Stromal cell of bone marrow (primary cell): ENCODE data around the gene IL2.

Experiments used
- DNase-seq: peaks from one replicate; pipeline ENCODE4 v3.0.0-alpha.2; 2012; ENCODE audit warnings: low read depth

Gene IL2

DNA sequence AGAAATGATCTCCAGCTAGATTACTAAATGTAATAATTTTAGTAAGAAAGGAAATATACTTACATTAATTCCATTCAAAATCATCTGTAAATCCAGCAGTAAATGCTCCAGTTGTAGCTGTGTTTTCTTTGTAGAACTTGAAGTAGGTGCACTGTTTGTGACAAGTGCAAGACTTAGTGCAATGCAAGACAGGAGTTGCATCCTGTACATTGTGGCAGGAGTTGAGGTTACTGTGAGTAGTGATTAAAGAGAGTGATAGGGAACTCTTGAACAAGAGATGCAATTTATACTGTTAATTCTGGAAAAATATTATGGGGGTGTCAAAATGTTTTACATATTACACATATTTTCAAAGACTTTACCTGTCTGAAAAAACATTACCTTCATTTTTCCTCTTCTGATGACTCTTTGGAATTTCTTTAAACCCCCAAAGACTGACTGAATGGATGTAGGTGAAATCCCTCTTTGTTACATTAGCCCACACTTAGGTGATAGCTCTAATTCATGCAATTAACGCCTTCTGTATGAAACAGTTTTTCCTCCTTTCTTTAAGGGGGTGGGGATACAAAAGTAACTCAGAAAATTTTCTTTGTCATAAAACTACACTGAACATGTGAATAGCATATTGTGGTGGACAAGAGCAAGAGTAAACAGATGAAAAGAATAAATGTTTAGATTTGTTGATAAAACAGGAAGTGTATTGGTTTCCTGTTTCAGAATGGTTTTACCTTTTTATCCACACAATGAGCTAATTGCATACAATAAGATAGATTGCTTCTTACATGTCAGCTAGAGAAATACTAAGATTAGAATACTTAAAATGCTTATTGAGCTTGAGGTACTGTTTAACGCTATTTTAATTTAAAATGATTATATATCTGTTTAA, at the start of gene IL2:
IL2 (minus strand) TSS at position 495 of the 886 bp plus-strand sequence; CDS start at position 210, 285 bp downstream.
- no peak for DNase-seq

DNA sequence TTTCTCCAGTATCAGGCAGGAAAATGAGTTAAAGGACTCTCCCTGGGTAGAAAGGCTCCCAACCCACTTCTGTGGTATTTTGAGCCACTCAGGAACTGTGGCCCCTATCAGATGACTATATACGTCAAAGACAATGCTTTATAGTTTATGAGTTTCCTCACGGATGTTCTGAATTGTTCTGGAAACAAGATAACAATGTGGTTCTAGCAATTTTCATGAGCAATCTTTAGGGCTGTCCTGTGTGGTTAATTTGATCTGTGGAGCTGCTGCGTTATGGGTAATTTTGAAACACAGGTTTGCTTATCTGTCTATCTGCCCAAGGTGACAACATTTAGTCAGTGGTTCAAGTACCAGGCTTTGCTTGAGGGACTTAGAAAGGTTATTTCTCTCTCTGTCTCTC, 46.7 kb upstream of the IL2 start:
- no peak for DNase-seq

DNA sequence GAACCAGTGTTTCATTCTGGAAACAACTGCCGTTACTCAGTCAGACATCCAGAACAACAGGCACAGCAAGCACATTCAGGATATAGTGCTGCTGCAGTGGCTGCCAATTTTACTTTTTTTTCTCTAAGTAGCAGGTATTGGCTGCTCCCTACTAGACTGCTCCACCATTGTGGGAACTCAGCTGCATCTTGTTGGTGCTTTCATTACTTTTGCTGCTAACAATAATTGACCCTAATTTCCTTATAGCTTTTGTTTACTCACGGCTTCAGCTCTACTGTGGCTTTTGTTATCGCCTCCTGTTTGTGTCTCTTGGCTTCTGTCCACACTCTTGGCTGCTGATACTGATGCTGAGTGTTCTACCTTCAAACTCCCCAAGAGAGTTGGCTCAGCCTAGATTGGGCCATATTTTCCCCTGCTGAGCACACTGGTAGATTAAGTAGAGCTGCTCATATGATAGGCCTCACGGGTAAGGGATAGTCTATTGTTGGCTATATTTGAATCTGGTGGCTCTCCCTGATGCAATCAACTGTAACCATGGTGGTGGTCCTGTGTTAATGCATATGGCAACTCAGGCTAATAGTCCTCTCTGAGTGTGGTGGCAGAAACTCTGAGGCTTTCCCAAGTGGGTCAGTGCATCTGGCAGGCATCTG, 44.5 kb upstream of the IL2 start:
- DNase-seq = no peak

DNA sequence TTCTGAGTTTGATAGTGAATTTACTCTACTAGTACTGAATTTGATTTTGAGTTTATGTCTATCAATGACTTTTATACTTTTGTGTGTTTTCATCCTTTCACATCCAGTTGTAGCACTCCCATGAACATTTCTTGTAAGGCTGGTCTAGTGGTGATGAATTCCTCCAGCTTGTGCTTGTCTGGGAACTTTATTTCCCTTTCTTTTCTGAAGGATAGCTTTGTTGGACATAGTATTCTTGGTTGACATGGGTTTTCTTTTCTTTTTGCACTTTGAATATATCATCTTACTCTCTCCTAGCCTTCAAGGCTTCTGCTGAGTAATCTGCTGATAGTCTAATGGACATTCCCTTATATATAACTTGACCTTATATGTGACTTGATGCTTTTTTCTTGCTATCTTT, 32.5 kb upstream of the IL2 start:
- DNase-seq = no peak

DNA sequence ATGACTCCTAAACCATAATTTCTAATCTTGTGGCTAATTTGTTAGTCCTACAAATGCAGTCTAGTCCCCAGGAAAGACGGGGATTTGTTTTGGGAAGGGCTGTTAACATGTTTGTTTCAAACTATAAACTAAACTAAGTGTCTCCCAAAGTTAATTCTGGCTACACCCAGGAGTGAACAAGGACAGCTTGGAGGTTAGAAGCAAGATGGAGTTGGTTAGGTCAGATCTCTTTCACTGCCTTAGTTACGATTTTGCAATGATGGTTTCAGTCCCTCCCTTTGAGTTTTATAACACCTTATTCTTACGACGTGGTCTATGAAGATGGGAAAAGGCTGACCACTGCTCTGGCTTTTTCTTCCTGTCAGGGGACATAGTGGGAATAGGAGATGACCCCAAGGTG, 27.0 kb upstream of the IL2 start:
- DNase-seq = no peak

DNA sequence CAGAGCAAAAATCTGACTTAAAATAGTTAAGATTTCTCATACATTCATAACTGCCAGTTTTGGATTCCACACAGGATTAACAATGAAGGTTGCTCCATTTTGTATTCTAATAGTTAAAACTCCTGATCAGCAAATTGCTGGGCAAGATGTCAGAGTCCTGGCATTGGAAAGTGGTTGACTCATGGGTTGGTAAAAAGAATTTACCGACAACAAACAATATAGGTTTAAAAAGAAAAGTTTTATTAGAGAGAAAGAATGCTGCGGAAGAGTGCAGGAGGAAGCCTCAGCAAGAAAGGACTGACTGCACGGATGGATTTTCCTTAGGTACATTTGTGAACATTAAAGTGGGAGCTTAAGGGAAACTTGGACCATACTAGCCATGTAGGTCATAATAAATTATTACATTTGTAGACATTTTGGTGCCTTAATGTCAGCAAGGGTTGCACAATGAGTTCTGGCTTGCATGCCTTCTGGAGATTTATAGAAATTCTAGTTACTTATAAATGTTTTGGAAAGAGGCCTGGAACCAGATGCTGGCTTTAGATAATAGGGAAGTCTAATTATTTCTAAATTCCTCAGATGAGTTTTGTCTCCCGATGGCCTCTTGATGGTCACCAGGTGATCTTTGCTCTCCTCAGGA, 25.4 kb upstream of the IL2 start:
- DNase-seq = peak; percentile 30

DNA sequence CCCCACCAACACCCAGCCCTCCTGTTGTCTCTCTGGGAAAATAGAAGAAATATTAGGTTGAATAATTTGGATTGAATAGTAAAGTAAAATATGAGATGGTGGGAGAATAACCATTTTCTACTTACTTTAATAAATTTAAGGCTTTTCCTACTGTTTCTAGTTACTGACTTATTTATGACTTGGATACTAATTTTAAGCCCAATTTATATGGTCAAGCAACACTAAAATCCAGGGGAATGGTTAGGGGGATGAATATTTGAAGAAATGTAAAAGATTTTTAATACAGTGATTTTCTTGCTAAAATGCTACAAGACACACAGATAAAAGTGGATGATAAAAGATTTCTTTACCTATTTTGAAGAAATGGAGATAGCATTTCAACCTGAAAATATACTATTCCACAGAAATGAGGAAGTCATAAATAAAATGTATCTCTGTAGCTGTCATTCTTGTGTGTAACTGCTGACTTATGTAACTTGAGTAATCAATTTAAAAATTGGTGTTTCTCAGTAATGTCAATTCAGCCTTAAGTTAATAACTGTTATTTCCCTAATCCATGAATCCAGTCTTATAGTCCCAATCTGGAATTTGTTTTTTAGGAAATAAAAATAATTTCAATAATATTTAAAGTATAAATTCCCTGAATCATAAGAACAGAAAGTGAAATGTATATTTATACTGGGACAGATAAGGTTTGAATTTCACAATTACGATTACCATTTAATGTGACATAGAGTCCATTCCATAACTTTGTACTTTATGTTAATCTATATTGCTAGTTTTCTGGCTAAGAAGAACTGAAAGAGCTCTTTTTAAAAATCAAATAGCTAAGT, 24.3 kb upstream of the IL2 start:
- DNase-seq = no peak

DNA sequence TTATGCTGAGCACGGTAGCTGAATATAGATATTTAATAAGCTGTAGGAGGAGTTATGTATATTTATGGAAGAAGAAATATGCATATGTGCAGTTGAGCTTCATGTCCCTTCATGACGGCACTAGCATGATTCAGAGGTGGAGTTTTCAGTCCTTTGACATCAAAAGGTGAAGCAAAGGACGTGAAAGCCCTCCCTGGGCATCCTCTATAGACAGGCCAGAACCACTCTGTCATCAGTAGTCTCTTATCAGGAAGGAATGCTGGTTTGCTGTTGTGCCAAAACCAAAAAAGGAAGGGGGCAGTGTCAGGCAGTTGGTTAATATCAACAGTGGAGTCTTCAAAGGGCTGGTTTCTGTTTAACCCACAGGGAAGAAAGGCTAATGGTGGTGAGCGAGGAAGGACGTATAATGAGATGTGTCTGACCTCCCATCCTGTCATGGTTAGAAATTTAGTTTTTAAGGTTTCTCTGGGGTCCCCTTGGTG, 23.5 kb upstream of the IL2 start:
- no peak for DNase-seq

DNA sequence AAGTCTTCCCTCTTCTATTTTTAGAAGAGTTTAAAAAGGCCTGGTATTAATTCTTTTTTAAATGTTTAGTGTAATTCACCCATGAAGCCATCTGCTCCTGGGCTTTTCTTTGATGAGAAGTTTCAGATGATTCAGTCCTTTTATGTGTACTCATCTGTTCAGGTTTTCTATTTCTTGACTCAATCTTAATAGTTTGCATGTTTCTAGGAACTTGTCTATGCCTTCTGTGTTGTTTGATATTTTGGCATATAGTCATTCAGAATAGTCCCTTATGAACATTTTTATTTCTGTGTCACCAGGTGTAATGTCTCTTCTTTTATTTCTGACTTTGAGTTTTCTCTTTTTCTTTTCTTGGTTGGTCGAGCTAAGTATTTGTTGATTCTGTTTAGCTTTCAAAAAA, 20.2 kb upstream of the IL2 start:
- DNase-seq = no peak

DNA sequence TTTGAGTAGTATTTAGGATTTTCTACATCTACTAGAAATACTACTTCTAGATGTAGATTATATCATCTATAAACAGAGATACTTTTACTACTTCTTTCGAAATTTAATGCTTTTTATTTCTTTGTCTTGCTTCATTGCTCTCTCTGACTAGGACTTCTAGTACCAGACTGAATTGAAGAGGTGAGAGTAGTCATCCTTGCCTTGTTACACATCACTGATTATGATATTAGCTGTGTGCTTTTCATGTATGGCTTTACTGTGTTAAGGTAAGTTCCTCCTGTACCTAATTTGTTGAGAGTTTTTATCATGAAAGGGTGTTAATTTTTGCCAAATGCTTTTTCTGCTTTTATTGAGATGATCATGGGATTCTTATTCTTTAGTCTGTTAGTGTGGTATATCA, 19.6 kb upstream of the IL2 start:
- DNase-seq = no peak

DNA sequence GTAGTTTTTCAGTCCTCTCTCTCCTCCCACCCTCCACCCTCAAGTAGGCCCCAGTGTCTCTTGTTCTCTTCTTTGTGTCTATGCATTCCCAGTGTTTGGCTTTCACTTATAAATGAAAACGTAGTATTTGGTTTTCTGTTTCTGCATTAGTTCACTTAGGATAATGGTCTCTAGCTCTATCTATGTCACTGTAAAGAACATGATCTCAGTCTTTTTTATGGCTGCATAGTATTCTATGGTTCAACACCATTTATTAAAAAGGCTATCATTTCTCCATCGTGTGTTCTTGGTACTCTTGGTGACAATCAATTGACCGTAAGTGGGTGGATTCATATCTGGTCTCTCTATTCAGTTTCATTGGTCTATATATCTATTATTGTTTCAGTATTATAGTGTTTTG, 18.7 kb upstream of the IL2 start:
- no peak for DNase-seq

DNA sequence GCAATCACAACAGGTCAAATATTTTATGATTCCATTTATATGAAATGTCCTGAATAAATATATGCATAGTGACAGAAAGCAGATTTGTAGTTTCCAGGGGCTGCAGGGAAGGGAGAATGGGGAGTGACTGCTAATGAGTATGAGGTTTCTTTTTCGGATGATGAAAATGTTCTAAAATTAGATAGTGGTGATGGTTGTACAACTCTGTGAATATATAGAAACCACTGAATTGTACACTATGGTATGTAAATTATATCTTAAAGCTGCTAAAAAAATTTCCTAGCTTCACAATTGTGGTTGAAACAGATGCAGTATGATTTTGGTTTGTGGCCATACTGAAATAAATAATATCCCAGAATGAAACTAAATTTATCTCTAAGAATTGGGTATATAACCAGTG, 12.9 kb upstream of the IL2 start:
- no peak for DNase-seq

DNA sequence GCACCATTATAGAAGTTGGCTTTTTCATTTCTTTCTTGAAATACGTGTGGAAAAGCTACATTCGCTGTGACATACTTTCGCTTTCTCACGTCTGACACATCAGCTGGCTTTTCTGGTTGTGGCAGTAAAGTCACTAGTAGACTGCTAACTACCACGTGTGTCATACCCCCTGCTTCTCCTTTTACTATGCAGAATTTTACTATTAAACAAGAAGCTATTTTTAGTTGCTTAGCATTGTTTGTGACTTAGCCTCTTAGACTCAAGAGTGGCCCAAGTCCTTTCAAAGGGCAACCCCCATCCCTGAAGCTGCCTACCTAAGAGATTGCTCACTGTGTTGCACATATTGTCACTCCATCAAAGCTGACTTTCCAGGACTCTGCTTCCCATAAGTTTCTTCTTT, 2.1 kb upstream of the IL2 start:
- DNase-seq = no peak

DNA sequence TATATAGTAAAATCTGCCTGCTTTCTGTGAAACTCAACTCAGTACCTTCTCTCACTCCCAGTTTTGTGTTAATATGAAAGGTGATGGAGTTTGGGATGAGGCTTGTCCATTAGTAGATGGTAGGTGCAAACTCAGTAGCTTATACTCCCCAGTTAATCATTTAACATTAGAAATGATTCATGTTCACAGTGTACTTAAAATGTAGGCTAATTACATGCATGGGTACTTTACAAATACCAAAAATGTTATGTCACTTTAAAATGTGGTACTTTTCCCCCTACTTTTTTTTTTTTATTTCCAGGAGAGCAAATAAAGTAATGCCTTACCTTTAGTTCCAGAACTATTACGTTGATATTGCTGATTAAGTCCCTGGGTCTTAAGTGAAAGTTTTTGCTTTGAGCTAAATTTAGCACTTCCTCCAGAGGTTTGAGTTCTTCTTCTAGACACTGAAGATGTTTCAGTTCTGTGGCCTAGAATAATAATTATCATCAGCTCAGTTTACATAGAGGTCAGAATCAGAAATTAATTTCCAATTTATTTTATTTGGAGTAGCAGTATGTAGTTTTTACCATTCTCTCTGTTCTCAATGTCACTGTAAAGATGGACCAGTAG, 3.0 kb downstream of the IL2 start:
- DNase-seq = no peak

DNA sequence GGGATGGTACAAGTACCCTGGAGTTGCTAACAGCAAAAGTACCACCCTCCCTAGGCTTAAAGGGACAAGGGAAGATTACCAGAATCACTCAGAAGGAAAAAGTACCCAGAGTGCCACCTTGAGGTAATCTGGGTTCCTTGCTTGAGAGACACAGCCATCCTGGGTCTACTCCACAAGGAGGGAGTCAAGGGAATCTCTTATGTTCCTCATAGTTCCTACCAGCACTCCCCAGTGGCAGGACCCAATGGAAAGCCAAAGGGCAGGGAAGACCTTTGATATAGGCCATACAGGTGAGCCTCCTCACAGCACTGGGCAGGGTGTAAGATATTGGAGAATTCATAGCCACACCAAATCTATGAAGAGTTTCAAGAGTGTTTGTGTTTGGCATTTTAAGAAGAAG, 5.7 kb downstream of the IL2 start:
- DNase-seq = peak; percentile 5

DNA sequence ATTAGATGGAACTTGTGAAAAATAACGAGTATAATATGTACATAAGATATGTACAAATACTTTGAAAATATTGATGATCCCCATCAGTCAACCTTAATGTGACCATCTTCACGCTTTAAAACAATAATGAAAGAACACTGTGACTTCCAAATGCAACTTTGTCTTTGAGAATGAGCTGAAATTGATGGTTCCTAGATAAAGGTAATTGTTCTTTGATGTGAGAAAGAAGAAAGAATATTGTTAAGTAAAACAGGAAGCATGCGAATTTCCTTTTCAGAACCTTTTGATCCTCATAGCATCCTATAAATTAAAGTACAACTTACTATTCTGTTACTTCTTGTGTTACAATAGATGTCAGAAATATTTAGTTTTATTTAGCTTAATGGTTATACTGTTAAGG, 22.2 kb downstream of the IL2 start:
- no peak for DNase-seq

DNA sequence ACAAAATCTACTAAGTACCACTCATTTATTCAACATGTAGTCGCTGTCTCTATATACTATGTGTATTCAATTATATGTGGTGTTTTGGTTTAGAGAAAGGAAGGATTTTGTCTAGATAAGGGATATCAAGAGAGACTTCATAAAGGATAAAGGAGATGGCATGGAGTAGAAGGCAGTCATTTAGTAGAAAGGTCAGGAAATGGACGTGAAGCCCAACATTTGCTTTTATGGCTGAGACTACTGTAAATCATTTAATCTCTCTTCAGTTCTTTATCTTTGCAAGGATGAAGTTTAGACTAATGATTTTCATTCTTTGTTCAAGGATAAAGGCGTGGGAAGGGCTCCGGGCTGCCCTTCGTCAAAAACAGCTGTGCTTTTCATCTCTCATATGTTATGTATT, 25.2 kb downstream of the IL2 start:
- DNase-seq = no peak

DNA sequence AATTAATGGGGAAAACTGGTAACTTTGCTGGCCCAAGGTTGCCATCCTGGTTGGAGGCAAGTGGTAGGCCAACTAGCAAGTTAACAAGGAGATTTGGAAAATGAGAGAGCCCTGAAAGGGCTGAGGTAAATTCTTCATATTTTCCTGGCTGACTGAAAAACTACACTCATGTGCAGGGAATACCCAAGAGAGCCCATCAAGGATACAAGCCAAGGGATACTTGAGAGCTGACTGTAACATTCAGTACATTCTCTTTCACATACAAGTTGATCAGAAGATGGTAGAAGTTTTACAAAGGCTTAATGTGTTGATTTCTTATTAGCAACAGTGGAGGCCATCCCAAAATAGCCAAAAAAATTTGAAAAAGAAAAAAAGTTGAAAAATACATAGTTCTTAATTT, 33.3 kb downstream of the IL2 start:
- peak; percentile 43 for DNase-seq

DNA sequence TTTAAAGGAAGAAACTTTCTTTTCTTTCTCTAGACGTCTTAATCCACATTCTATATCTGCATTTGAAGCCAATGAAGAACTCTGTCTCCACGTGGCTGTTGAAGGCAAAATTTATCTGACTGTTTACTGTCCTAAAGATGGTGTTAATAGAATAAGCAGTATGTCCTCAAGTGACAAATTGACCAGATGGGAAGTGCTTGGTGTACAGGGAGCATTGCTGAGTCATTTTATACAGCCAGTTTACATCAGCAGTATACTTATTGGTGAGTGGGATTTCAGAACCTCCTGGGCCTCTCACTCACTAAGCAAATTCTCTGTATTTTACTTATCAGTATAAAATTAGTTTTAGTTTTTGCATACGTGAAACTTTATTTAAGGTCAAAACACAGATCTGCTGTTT, 44.0 kb downstream of the IL2 start:
- no peak for DNase-seq

DNA sequence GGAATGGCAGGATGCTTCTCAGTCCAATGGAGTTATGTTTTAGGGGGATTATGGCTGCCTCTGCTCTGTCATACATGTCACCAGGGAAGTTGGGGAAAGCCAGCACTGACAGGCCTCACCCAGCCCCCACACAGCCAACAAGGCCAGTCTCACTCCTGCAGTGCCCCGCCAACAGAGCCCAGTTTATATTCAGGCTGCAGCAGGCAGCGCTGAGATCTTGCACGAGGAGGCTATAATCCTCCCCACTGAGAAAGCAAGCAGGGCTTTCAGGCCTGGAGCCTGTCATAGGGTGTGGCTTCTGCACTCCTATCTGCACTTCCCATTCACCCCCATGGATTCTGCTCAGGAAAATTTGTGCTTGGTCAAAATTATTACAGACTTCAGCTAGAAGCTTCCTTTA, 52.7 kb downstream of the IL2 start:
- DNase-seq = no peak
